ENCODE measurements around the gene RNF8.
"Not testable (repeated sequence)": the region's sequence is repeated elsewhere in the genome, so short reads cannot be mapped to it uniquely, and the experiment has no call there.

The RNF8 gene

DNA sequence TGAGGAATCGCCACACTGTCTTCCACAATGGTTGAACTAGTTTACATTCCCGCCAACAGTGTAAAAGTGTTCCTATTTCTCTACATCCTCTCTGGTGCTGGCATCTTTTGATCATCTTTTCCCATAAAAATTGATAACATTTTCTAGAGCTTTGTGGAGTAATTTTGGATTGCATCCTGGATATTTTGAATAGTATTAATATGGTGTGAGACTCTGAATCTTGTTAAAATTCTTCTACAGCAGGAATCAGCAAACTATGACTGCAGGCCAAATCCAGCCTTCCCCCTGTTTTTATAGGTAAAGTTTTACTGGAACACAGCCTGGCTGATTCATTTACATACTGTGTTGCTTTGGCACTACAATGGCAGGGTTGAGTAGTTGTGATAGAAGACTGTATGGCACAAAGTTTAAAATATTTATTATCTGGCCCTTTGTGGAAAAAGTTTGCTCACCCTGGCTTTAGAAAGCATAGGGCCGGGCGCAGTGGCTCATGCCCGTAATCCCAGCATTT lies 15.0 kb upstream of the RNF8 start:
- no peak for DNase-seq (ENCODE audit: extremely low read depth, insufficient read length)
- TF ChIP-seq CTCF (IDR thresholded peaks at IDR 0.05; ENCODE audit: insufficient read depth, low read length, poor library complexity, severe bottlenecking), result no peak
- Histone ChIP-seq H3K27me3 (replicated peaks; ENCODE audit: control insufficient read depth, insufficient read depth, low read length) (no peaks in the 10 kb centered on the region), H3K36me3 (ENCODE audit: control insufficient read depth, insufficient read depth, low read length) (no peaks in the 10 kb centered on the region; the same call in 1 of the 2 replicates), H3K4me3 (replicated peaks; ENCODE audit: low read depth, low read length) (no peak overlapping the region)

DNA sequence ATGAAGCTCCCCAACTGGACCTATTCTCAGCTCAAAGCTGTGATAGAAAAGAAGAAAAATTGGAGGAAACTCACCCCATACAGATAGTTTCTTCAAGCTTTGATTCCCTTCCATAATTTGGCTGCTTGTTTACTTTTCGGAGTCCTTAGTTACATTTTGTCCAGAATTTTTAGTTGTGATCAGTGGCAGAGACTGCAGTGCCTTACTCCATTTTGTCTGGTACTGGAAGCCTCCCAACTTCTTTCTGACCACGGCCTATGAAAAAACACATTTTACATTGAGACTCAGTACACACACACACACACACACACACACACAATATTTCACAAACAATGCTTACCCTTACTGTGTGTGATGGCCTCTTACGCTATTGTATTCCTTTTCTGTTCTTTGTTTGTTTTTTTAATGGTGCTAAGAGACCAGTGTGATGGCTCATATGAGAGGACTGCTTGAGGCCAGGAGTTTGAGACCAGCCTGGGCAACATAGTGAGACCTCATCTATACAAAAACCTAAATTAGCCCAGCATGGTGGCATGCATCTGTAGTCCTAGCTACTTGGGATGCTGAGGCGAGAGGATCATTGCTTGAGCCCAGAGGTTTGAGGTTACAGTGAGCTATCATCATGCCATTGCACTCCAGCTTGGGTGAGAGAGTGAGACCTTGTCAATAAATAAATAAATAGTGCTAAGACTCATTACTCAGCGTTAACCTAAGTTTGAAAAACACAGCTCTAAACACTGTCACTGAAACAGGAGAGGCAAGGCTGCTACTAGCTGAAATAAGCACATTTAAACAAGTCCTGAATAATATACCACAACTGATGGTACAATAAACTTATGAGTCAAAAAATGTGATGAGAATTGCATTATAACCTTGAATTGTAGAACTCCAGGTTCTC lies 13.8 kb upstream of the RNF8 start:
- H3K4me3 ChIP-seq (replicated peaks; ENCODE audit: low read depth, low read length), result no peak overlapping the region
- DNase-seq (ENCODE audit: extremely low read depth, insufficient read length), result no peak
- no peaks in the 10 kb centered on the region; the same call in 1 of the 2 replicates for H3K36me3 ChIP-seq (ENCODE audit: control insufficient read depth, insufficient read depth, low read length)
- TF ChIP-seq CTCF (IDR thresholded peaks at IDR 0.05; ENCODE audit: insufficient read depth, low read length, poor library complexity, severe bottlenecking), result no peak
- no peaks in the 10 kb centered on the region for H3K27me3 ChIP-seq (replicated peaks; ENCODE audit: control insufficient read depth, insufficient read depth, low read length)

DNA sequence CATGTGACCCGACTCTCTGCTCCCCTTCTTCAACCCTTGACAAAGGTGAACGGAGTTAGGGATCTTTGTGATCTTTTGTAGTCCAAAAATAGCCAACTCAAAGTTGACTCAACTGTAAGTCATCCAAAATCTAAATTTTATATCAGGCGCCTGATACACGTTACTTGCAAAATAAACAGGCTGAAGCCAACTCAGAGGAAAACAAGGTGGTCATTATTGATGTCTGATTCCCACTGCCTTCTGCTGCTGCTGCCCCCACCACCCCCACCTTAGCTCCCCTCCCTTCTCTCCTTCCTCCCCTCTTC lies 13.2 kb upstream of the RNF8 start:
- no peak overlapping the region for H3K4me3 ChIP-seq (replicated peaks; ENCODE audit: low read depth, low read length)
- no peak for TF ChIP-seq CTCF (IDR thresholded peaks at IDR 0.05; ENCODE audit: insufficient read depth, low read length, poor library complexity, severe bottlenecking)
- H3K36me3 ChIP-seq (ENCODE audit: control insufficient read depth, insufficient read depth, low read length), result no peaks in the 10 kb centered on the region; the same call in 1 of the 2 replicates
- H3K27me3 ChIP-seq (replicated peaks; ENCODE audit: control insufficient read depth, insufficient read depth, low read length), result no peaks in the 10 kb centered on the region
- no peak for DNase-seq (ENCODE audit: extremely low read depth, insufficient read length)

DNA sequence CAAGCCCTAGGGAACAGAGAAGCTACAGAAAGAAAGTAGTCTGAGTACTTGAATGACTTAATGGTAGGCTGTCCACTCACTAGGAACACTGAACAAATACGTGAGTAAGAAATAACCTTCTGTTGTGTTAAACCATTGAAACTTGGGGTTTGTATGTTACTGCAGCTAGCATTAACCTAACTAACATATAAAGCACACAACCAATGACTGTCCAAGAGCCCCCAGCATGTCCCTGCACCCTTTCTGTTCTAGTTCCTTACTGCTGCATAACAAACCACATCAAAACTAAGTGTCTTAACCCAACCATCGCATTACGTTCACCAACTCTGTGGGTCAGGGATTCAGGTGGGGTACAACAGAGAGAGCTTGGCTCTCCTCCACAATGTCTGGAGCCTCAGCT lies 10.5 kb upstream of the RNF8 start:
- no peak for DNase-seq (ENCODE audit: extremely low read depth, insufficient read length)
- no peak overlapping the region for H3K4me3 ChIP-seq (replicated peaks; ENCODE audit: low read depth, low read length)
- no peaks in the 10 kb centered on the region for H3K27me3 ChIP-seq (replicated peaks; ENCODE audit: control insufficient read depth, insufficient read depth, low read length)
- H3K36me3 ChIP-seq (ENCODE audit: control insufficient read depth, insufficient read depth, low read length), result no peaks in the 10 kb centered on the region
- no peak for TF ChIP-seq CTCF (IDR thresholded peaks at IDR 0.05; ENCODE audit: insufficient read depth, low read length, poor library complexity, severe bottlenecking)

DNA sequence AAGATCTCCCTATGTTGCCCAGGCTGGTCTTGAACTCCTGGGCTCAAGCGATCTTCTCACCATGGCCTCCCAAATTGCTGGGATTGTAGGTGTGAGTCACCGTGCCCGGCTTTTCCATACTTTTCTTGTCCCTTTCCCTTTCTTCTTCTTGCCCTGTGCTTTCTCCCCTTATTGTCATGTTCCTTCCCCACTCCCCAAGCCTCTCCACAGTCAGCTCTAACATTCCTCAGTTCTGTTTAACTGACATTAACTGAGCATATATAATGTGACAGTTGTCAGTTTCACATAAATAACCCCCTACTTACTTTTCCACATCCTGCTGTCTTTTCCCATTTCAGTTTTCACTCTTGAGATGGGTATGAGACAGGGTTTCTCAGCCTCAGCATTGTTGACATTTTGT lies 9.5 kb upstream of the RNF8 start:
- TF ChIP-seq CTCF (IDR thresholded peaks at IDR 0.05; ENCODE audit: insufficient read depth, low read length, poor library complexity, severe bottlenecking), result no peak
- DNase-seq (ENCODE audit: extremely low read depth, insufficient read length), result no peak
- Histone ChIP-seq H3K36me3 (ENCODE audit: control insufficient read depth, insufficient read depth, low read length) (no peaks in the 10 kb centered on the region), H3K27me3 (replicated peaks; ENCODE audit: control insufficient read depth, insufficient read depth, low read length) (no peaks in the 10 kb centered on the region), H3K4me3 (replicated peaks; ENCODE audit: low read depth, low read length) (no peak overlapping the region)

DNA sequence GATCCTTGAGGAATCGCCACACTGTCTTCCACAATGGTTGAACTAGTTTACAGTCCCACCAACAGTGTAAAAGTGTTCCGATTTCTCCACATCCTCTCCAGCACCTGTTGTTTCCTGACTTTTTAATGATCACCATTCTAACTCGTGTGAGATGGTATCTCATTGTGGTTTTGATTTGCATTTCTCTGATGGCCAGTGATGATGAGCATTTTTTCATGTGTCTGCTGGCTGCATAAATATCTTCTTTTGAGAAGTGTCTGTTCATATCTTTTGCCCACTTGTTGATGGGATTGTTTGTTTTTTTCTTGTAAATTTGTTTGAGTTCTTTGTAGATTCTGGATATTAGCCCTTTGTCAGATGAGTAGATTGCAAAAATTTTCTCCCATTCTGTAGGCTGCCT lies 8.0 kb upstream of the RNF8 start:
- DNase-seq (ENCODE audit: extremely low read depth, insufficient read length); H3K4me3 ChIP-seq (replicated peaks; ENCODE audit: low read depth, low read length); H3K27me3 ChIP-seq (replicated peaks; ENCODE audit: control insufficient read depth, insufficient read depth, low read length); H3K36me3 ChIP-seq (ENCODE audit: control insufficient read depth, insufficient read depth, low read length): not testable (repeated sequence)
